H54 (cell line): ENCODE results near the gene PPARA.

Source experiments
- DNase-seq: peaks from one replicate; pipeline ENCODE4 v3.0.0; 2011; ENCODE audit warnings: low spot score, mixed read lengths; ENCODE audit not compliant: insufficient read length
- FAIRE-seq: peaks from 3 replicates; lab custom pipeline; 2011; peaks lifted over from hg19 to GRCh38; lab: Jason Lieb, UNC
- POLR2A ChIP-seq: IDR thresholded peaks from 2 replicates; pipeline ENCODE4 v1.6.1; 2011; ENCODE audit warnings: low read depth, mild to moderate bottlenecking, low read length

The PPARA gene

GRCh38 chr22:46240506-46240905 is 90.2 kb downstream of the PPARA start:
- TF ChIP-seq POLR2A: no peak
- FAIRE-seq (no peak), DNase-seq (no peak)

DNA sequence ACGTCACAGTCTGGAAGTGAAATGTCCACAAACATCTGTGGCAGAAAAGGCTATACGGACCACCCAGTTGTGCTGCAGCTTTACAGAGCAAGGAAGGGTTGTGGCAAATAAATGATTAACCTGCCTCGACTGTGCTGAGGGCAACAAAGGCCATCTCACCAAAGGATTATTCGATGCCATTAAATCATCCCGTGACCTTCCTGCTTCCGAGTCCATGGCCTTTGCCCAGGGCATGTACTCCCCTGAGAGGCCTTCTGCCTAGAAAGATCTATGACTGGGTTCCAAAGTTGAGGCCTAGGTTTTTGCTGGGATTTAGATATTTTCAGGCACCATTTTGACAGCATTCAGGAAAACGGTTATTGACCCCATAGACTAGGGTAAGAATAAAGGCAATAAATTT is 90.6 kb downstream of the PPARA start:
- FAIRE-seq (no peak), DNase-seq (no peak)
- no peak for TF ChIP-seq POLR2A

DNA sequence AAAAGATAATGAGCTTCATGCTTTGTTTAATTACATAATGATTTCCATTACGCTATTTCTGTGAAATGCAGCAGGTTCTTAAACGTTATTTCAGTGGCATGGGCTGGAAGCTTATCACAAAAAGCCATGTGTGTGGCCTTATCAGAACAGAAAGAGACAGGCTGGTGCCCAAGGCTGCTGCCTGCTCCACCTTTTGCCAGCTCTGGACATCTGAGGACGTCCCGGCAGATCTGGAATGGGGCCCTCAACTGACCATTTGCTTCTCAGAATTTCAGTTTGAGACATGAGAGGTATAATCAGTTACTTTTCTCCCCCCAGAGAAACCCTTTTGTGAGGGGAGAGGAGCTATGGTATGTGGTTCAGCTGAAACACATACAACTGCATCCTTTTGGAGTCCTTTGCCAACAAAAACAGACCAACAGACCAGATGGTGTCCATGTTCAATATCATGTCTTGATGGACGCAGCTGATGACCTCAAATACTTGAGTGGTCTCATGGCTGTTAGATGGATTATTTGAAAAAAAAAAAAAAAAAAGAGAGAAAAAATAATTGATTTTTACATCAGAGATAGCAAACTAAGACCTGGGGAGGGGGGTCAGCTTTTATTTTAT is 91.2 kb downstream of the PPARA start:
- no peak for FAIRE-seq
- TF ChIP-seq POLR2A: no peak
- no peak for DNase-seq

DNA sequence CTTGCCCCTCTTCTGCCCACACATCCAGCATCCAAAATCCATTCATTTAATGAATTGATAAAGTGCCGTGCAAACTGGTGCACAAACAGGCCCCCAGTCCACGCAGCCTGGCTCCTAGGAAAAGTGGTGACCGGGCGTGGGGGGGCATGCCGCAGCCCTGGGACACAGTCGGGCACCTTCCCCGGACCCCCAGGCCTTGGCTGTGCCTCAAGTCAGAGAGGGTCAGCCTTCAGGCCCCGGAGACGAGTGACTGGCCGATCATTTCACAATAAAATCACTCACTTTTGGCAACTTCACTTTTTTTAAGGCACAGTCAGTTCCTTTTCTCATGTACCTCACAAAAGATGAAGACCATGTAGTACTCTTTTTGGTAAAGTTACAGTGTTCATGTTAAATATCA is 91.8 kb downstream of the PPARA start:
- no peak for DNase-seq
- no peak for TF ChIP-seq POLR2A
- no peak for FAIRE-seq

DNA sequence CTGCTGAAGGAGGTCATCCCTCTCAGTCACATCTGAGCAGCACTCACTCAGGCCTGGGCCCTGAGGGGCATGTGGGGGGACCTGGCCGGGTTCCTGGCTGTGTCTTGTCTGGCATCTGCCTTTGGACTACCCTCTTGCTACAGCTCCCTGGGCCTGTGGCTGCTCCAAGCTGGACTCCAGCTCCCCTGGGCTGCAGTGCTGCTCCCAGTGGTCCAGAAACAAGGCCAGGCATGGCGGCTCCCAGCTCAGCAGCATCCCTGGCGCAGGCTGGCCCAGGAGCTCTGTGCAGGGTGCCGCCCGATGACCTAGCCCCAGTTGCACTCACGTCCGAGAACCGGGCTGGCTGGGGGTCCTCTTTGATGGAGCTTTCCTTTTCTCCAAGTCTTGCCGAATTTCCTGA is 94.4 kb downstream of the PPARA start:
- no peak for DNase-seq
- no peak for FAIRE-seq
- TF ChIP-seq POLR2A: no peak

DNA sequence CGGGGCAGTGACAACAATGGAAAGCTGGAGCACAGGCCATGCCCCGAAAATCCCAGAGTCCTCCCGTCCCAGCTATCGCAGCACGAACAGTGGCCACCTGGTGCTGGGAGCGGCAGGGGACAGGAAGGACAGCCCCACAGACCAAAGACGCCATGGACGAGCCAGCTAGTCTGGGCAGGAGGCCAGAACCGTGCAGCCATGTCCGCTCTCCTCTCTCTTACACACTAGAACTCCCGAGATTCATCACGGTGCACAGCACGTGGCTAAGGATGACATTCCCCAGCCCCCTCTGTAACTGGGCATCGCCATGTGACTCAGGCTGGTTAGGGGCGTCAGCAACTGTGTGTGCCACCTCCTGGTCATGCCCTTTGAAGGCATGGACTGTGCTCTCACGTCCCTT is 95.2 kb downstream of the PPARA start:
- FAIRE-seq (no peak), DNase-seq (no peak)
- TF ChIP-seq POLR2A: no peak

DNA sequence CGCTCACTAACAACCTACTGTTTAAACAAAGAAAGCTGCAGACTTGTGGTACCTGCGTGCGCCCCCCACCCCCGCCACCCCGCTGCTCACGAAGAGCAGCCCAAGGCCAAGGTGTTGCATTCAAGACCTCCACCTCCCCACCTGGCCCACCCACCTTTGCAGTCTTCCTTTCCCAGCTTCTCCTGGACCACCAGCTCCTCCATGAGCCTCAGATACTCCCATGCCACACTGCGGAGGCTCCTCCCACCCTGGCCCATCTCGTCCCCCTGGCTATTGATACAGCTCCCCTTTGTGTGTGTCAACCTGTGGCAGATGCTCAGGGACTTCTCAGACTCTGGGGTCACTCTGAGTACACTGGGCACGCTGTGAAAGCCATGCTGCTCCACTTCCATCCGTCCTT is 95.9 kb downstream of the PPARA start:
- TF ChIP-seq POLR2A: no peak
- DNase-seq: no peak
- FAIRE-seq: no peak

DNA sequence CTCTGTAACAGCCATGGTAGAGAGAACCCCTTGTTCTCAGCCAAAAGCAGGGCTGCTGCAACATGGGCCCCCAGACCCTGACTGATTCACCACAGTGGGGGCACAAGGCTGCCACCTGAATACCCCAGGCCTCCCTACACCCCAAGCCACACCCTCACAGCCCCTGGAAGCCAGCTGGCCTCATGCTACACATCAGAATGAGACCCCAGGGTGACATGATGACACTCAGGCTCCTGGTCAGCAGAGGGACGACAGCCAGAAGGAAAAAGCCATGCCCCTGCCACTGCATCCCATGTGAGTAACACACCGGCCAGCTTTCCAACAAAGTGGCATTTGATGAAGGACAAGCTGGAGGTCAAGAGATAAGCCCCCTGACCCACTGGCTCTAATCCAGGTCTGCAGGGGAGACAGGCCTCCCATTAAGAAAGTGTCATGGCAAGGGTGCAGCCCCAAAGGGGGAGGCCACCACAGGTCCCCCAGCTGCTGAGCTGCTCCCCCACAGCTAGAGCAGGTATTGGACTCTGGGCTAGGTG is 97.2 kb downstream of the PPARA start:
- FAIRE-seq (no peak), DNase-seq (no peak)
- TF ChIP-seq POLR2A: no peak

GRCh38 chr22:46250035-46250782 is 99.9 kb downstream of the PPARA start, which contains the start of gene CDPF1:
TSS of gene CDPF1 (minus strand) at chr22:46250293. CDS start at chr22:46248284, 2,009 bp downstream.
- FAIRE-seq (peak; percentile 33), DNase-seq (peak; percentile 83)
- TF ChIP-seq POLR2A: peak; percentile 90

DNA sequence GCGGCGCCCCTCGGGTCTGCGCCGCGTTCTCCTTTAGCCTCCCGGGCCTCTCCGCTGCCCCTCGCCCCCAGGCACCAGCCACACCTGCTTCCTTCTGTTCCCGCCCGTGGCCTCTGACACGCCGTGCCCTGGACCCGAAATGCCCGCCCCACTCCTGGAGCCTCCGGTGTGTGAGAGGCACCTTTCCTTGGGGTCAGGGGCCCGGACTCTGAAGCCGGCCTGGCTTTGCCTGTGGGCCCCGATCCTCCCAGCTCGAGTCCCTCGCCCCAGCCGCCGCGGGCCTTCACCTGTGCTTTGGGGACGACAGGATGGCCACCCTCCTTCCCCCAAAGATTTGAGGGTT is 100.4 kb downstream of the PPARA start:
- FAIRE-seq: no peak
- no peak for DNase-seq
- no peak for TF ChIP-seq POLR2A

DNA sequence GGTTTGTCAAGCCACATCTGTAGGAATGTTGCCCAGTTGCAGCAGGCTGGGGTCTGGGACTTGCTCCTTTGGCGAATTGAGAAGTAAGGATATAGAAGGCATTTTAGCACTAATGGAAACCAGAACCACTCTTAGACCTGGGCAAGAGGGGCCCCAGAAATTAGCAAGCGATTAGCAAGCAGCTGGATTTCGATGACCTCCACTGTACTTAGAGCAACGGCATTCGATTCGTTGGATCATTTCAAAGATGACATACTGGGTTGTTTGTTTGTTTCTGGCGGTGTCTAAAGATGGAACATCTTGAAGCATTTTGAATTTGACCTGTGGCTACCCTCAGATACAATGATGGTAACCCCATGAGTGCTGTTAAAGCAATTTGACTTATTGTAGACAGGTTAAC is 100.9 kb downstream of the PPARA start:
- DNase-seq (no peak), FAIRE-seq (no peak)
- no peak for TF ChIP-seq POLR2A

GRCh38 chr22:46251816-46252380 is 101.6 kb downstream of the PPARA start:
- DNase-seq (no peak), FAIRE-seq (no peak)
- TF ChIP-seq POLR2A: no peak

DNA sequence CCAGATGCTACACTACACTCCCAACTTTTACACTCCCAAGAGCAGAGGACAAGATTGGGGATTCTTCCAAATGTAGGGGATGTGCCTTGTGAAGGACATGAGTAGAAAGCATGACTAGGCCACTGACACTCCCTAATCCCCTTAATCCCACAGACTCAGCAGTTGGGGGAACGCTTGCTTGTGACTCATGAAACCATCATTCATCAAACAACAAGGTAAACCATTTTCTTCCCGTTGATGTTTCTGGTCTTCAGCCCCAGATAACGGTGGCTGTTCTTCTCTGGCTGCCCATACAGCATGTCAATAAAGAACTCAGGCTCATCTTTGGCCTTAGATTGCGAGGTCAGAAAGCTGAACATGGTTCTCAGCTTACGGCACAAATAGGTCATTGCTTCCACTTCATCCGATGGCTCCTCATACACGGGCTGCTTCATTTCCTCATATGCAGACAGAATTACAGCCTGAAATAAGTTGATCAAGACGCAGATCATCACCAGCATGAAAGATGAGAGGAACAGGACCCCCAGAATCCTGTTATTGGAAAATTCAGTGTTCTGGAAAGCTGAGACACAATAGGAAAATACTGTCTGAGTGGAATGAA is 106.1 kb downstream of the PPARA start:
- TF ChIP-seq POLR2A: no peak
- DNase-seq (no peak), FAIRE-seq (no peak)

DNA sequence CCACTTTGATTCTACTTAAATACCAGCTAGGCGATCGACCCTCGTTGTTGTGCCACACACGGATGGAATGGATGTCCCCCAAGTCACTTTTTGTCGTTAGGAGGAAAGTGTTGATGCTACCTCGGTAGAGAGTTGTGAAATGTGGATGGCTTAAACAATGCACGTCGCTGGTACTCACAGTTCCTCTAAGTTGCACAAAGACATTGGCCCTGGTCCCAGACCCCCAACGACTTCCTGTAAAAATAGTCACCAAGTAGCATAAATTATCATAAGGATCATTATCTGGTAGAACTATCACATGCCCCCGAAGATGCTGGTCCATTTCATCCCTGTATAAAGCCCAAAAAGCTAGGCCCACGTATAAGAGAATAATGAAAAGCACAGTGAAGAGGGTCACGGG is 109.0 kb downstream of the PPARA start:
- TF ChIP-seq POLR2A: no peak
- no peak for FAIRE-seq

More for the DNA sequence above, 109.0 kb downstream of the PPARA start:
- DNase-seq: no peak
